ENCODE results near the gene IGFBP3.

IGFBP3 gene

DNA sequence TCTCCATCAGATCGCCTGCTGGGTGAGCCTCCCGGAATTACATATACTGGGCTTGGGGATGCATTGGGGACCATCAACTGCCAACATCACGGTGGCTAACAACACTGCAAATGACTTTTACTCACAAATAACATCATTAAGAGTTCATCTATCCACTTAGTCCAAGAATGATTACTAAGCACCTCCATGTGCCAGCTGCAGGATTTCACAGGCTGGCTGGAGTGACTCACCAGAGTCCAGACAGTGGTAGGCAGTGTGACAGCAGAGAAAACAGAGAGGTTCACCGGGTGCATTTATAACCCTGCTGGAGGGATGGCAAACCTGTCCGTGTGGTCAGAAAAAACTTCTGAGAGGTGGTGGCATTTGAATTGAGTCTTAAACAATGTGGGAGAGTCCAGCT is 3.2 kb upstream of the IGFBP3 start:
- H3K4me3 ChIP-seq (ENCODE audit: low read length), result no peak overlapping the region
- no peak for DNase-seq (ENCODE audit: low read depth, low spot score)

DNA sequence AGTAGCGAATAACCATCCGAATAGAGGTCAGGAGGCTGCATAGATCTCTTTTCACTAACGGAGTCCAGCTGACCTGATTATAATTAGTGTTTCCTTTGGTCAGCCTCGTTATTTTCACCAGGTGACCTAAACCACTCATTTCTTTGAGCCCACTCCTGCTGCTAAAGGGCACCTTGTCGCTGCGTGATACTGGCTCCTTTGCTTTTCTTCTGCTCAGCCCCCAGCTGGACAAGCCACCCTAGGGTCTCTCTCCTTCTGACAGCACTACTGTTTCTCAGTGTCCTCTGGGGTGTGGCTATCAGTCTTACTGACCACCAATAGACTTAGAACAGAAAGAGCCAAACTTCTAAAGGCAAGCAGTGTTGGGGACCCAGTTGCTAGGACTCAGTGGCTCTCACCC is 2.7 kb upstream of the IGFBP3 start:
- DNase-seq (ENCODE audit: low read depth, low spot score), result no peak
- H3K4me3 ChIP-seq (ENCODE audit: low read length), result no peak overlapping the region

DNA sequence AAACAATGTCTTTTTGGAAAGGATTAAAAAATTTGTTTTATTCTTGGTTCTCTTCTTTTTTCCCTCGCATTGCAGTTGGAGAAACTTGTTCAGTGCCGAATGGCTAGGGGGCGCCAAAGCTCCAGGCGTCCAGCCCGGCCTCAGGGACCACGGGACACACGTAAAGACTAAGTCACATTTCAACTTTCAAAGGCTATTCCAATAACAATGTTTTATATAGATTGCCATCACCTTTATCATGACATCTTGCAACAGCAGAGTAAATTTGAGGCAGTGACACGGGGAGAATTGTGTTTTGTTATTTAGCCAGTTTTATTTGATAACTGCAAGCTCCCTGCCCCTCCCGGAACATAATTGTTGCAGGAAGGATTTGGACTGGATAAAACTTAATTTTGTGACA is 2.2 kb upstream of the IGFBP3 start:
- no peak for DNase-seq (ENCODE audit: low read depth, low spot score)
- H3K4me3 ChIP-seq (ENCODE audit: low read length), result no peak overlapping the region

DNA sequence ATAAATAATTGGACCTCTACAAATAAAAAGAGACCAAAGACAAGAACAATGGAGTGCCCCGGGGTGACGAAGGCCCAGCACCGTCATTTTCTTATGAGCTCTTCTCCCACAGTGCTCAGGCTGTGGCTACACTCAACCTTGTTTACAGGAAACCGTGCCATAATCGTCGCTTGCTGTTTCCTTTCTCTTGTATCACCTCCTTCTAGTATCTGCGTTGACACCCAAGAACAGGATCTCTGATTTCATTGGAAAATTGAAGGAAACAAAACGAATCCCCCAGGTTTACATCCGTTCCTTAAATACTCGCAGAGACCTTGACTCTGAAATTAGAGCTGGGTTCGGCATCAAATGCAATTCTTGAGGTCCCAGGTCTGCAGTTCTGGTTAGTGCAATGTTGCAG is 1.7 kb upstream of the IGFBP3 start:
- no peak overlapping the region for H3K4me3 ChIP-seq (ENCODE audit: low read length)

DNA sequence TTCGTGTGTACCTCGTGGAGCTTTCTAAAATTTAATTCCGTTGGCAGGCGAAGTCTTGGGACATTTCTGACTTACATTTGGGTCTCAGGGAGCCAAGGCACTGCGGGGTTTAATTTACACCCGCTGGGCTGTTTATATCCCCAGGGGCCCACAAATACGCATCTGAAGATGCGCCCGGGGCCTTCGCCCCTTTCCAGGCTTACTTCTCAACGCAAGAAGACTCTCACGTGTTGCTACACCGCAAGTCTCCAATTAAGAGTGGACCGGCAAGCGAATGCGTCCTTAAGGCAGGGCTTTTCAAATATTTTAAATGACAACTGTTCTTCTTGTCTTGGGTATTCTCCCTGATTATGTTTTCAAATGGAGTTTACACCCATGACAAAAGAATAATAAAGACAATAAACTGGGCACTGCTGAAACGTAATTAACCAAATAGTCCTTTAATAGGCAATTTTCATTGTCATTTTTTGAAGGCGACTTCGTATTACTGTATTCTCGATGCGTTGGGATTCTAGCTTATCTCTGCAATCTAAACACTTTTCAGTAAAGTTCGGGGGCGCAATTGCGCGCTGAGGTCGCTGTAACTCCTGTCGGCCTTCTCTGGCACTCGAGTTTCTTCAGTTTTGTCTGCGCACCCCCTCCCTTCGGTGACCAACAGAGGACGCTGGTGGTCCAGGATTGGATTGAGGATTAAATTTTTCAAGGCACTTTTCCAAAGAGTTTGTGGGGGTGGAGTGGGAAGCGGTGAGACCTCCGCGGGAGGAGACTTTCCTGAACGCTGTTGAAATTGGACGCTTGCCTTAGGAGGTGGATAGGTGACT is 837 bp upstream of the IGFBP3 start:
- DNase-seq (ENCODE audit: low read depth, low spot score), result no peak
- no peak overlapping the region for H3K4me3 ChIP-seq (ENCODE audit: low read length)

More for the DNA sequence above, 1.7 kb upstream of the IGFBP3 start:
- DNase-seq (ENCODE audit: low read depth, low spot score), result no peak

DNA sequence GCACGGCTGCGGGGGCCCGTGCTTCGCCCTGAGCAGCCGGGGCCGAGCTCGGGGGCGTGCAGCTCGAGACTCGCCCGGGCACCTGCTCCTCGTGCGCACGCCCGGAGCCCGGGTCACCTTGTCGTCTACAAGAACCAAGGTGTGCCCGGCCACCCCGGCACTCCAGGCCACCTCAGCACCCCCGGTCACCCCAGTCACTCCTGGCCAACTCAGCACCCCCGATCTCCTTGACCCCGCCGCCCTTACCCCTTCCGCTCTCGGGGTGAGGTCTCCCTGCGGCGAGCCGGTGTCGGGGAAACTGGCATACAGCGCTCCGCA is 268 bp upstream of the IGFBP3 start:
- no peak overlapping the region for H3K4me3 ChIP-seq (ENCODE audit: low read length)
- DNase-seq (ENCODE audit: low read depth, low spot score), result no peak

DNA sequence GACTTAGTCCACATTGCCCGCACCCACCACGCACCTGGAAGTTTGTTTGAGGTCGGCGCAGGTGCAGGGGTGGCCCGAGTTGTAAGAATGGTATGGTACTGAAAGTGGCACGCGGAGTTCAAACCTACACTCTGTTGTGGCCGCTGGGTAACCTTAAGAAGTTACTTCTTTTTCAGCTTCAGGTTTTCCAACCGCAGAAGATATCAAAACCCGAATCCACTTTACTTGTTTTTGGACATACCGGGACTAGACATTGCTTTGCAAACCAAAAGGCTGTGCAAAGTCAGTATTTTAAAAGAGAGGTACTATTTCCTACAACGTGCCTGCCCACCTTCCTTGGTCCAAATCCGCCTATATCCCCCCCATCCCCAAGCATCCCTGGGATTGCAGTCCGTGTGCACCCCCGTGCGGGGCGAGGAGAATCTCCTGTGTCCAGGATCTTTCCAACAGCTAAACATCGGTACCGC is 1.0 kb downstream of the IGFBP3 start:
- H3K4me3 ChIP-seq (ENCODE audit: low read length), result no peak overlapping the region
- no peak for DNase-seq (ENCODE audit: low read depth, low spot score)

DNA sequence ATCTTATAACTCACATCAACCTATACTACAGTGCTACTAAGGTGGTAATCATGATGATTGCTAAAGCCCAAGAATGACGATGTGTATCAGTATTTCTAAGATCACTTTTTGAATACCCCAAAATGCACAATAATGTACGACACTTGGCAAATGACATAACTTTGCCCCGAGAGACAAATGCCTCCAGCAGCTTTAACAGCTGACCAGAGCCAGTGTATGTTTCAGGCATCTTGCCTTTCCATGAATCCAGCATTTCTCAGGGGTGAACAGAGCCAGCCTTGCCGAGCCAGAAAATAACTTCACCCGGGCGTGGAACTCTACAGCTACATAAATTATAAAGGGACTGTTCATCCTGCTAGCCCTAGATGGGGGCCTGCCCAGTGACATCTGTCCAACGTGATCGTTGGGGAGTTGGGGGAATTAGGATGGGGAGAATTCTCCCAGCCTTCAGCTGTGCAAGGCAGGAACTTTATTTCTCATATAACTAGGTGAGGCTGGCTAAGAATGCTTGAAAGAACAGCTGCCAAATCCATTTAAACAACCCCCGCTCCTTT is 1.8 kb downstream of the IGFBP3 start:
- no peak for DNase-seq (ENCODE audit: low read depth, low spot score)
- no peak overlapping the region for H3K4me3 ChIP-seq (ENCODE audit: low read length)

DNA sequence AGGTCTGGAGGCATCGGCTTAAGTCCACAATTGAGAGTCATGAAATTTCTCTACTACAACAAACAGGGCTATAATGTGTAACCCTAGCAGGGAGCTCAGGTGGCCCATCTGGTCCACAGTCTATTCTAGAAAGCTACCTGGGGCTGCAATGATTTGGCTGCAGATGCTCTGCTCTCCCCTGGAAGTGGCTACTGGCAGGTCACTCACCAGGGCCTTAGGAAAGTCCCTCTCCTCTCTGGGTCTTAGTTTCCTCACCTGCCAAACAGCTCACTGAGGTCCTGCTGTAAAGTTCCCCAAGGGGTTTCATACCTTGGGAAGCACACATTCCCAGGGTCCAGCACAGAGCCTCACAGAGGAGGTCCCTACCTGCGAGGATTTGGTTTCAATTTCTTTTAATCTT is 2.5 kb downstream of the IGFBP3 start:
- no peak for DNase-seq (ENCODE audit: low read depth, low spot score)
- H3K4me3 ChIP-seq (ENCODE audit: low read length), result no peak overlapping the region

DNA sequence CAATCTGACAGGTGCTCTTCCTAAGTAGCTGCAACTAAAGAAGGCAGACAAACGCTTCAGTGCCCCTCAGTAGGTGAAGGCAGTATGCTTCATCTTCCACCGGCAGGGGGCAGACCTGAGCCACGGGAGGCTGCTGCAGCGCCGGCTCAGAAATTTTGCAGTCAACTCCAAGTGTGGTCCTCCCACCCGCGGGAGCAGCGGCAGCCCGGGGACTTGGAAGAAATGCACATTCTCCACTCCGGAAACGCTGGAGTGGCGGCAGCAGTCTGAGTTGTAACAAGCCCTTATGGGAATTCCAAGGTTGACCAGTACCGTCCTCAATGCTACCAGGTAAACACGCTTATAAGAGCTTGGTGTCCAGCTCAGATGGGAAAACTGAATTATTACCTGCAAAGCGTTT is 3.4 kb downstream of the IGFBP3 start:
- no peak overlapping the region for H3K4me3 ChIP-seq (ENCODE audit: low read length)

DNA sequence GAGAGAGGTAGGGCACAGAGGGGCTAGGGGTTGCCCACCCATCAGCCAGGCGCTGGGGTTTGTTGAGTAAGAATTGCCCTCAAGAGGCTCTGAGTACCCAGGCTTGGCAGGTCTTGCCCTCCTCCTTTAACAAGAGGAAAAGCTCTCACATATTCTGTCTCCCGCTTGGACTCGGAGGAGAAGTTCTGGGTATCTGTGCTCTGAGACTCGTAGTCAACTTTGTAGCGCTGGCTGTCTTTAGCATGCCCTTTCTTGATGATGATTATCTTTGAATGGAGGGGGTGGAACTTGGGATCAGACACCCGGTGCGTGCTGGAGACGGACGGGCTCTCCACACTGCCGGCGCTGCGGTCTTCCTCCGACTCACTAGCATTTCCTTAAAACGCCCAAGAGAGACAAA is 4.0 kb downstream of the IGFBP3 start:
- no peak overlapping the region for H3K4me3 ChIP-seq (ENCODE audit: low read length)
- no peak for DNase-seq (ENCODE audit: low read depth, low spot score)

More for the DNA sequence above, 3.4 kb downstream of the IGFBP3 start:
- DNase-seq (ENCODE audit: low read depth, low spot score), result peak; percentile 39

DNA sequence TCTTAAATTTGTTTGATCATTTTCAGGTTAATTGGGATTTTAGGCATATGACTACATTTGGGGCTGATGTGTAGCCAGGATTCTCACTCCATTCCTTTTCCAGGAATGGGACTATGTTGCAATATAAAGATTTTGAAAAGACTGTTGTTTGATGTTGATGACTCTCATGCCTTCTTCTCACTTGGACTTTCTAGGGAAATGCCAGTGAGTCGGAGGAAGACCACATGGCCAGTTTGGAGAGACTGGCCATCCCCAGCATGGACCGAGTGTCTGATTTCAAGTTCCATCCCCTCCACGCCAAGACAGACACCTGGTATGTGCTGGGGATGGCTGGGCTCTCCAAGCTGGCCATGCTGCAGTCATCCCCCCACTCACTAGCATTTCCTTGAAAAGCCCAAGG is 5.5 kb downstream of the IGFBP3 start:
- DNase-seq (ENCODE audit: low read depth, low spot score), result no peak
- H3K4me3 ChIP-seq (ENCODE audit: low read length), result no peak overlapping the region

DNA sequence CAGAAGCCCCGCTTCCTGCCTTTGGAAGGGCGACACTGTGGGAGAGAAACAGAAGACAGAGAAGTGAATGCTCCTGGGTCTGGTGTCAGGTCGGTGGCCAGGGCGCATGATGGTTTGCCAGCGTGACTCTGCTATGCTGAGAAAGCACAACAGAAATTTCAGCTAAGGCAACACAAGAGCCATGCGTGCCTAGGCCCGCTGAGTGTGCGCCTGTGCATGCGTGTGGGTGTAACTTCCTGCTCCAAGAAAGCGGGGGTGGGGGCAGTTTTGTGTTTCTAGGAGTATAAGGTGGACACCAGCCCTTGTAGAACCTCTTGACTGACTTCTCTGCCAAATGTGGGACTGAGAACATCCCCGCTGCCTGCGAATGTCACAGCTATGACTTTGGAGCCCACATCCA is 6.2 kb downstream of the IGFBP3 start:
- no peak overlapping the region for H3K4me3 ChIP-seq (ENCODE audit: low read length)
- no peak for DNase-seq (ENCODE audit: low read depth, low spot score)

DNA sequence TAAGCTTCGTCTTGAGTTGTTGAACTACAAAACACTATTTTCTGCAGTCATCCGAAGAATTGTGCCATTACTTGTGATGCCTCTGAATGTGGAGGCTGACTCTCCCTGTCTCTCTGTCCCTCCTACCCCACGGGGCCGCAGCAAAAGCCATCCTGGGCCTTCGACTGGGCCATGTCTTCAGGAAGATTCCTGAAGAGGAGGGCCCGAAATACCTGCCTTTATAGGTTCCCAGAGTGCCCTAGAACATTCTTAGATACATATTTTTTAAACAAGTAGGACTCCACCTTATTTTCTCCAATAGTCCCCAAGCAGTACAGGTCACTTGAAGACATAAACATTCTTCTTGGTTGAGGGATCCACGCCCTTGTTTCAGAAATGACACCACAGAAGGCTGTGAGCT is 8.1 kb downstream of the IGFBP3 start:
- no peak for DNase-seq (ENCODE audit: low read depth, low spot score)
- no peak overlapping the region for H3K4me3 ChIP-seq (ENCODE audit: low read length)

DNA sequence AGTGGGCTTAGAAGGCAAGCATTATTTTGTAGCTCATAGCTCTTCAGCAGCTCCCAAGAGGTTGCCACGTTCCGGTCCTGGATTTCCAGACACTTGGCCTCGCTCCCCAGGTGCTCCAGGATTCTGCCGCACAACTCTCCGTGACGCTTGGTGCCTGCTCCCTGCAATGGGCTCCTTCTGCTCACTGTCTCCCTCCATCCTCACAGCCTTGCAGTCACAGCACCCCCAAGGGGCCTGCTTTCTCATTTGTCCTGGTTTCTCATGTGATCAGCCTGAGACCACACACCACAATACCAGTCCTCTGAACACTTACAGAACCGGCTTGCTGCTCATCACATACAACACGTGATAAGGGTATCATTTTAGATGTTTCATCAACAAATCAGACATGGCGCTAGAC is 9.8 kb downstream of the IGFBP3 start:
- no peak overlapping the region for H3K4me3 ChIP-seq (ENCODE audit: low read length)
- no peak for DNase-seq (ENCODE audit: low read depth, low spot score)

DNA sequence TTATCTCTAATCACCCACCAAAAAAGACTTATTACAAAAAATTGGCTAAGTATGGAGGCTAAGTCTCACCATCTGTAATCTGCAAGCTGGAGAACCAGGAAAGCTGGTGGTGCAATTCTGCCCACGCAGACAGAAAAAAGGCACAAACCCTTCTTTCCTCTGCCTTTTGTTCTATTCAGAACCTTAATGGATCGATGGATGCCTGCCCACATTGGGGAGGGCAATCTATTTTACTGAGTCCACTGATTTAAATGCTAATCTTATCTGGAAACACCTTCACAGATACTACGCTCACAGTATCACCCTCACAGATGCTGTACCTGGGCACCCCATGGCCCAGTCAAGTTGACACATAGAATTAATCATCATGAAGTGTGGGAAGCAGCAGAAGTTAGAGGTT is 10.2 kb downstream of the IGFBP3 start:
- no peak overlapping the region for H3K4me3 ChIP-seq (ENCODE audit: low read length)
- DNase-seq (ENCODE audit: low read depth, low spot score), result no peak

DNA sequence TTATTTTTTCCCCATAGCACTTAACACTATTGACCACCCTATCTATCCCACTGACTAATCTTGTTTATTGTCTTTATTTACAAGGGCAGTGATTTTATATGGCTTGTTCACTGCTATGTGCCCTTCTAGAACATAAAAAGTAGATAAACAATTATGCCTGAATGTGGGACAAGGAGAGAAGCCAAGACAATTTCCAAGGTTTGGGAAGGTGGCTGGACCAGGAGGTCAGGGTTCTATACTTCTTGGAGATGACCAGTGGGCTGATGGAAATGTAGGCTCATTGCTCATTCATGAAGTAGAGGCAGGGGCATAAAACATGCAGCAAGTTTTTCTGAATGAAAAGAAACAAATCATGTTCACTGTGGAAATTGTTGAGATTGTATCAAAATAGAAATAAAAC is 11.5 kb downstream of the IGFBP3 start:
- H3K4me3 ChIP-seq (ENCODE audit: low read length), result no peak overlapping the region
- DNase-seq (ENCODE audit: low read depth, low spot score), result no peak

DNA sequence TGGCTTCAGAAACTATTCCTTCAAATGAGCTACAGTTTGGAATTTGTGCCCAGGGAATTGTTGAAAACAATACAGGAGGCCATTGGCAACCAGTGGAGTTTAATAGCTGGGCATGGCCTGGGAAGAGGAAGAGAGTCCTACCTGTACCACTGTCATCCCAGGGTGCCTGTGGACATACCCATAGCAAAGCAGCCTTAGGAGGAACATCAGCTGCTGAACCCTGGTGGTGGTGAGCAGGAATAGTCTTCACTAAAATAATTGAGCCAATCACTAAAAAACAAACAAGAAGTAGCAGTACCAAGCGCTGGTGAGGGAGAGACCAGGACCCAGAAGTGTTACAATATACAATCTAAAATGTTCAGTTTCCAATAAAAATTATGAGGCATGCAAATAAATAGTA is 18.3 kb downstream of the IGFBP3 start:
- H3K4me3 ChIP-seq (ENCODE audit: low read length), result no peak overlapping the region

DNA sequence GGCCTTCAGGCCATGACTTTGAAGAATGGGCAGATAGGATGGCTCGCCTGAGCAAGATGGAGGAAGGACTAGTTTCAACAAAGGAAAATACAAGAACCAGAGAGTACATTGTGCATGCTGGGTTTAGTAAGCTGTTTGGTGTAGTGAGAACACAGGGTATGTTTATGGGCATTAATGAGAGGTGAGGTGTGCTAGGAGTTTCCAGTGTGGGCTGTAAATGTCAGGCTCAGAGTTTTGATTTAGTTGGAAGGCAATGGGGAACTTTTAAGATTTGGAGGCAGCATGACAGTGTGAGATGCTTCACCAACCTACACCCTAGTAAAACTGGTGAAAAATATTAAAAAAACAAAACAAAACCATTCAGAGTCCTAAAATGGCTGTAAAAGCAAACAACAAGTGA is 19.5 kb downstream of the IGFBP3 start:
- no peak for DNase-seq (ENCODE audit: low read depth, low spot score)
- H3K4me3 ChIP-seq (ENCODE audit: low read length), result no peak overlapping the region

More for the DNA sequence above, 18.3 kb downstream of the IGFBP3 start:
- no peak for DNase-seq (ENCODE audit: low read depth, low spot score)

DNA sequence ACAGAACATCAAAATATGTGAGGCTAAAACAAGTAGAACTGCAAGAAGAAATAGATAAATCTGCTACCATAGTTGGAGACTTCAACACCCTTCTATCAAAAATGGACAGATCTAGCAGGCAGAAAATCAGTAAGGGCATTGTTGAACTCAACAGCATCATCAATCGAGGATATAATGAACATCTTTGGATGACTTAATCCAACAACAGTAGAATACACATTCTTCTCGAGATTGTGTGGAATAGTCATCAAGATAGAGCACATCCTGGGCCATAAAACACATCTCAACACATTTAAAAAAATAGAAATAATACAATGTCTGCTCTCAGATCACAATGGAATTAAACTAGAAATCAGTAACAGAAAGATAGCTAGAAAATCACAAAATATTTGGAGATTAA is 22.9 kb downstream of the IGFBP3 start:
- no peak for DNase-seq (ENCODE audit: low read depth, low spot score)
- no peak overlapping the region for H3K4me3 ChIP-seq (ENCODE audit: low read length)

DNA sequence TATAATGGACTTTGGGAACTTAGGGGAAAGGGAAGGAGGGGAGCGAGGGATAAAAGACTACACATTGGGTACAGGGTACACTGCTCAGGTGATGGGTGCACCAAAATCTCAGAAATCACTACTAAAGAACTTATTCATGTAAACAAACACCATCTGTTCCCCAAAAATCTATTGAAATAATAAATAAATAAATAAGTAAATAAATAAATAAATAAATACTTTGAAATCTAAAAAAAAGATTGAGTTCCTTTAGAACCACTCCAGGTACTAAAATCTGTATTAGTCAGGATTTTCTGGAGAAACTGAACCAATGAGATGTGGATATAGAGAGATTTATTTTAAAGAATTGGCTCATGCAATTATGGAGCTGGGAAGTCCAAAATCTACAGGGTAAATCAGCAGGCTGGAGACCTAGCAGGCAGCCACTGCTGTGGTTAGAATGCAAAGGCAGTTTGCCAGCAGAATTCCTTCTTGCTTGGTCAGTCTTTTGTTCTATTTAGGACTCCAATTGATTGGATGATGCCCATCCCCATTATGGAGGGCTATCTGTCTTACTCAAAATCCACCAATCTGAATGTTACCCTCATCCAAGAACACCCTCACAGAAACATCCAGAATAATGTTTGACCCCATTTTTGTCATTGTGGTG is 23.9 kb downstream of the IGFBP3 start:
- DNase-seq (ENCODE audit: low read depth, low spot score), result no peak
- H3K4me3 ChIP-seq (ENCODE audit: low read length), result no peak overlapping the region
